HG02884 (cell line): ENCODE results near the gene TEN1.
A peak's percentile ranks its signal among the peaks of the same experiment; 100 is the strongest.

Source experiments
- ATAC-seq: cut with Tn5 transposase; IDR thresholded peaks from one replicate; pipeline ENCODE4 v1.9.1; 2021; ENCODE audit warnings: mild to moderate bottlenecking, moderate library complexity; ENCODE audit not compliant: unreplicated experiment

The TEN1 gene

DNA sequence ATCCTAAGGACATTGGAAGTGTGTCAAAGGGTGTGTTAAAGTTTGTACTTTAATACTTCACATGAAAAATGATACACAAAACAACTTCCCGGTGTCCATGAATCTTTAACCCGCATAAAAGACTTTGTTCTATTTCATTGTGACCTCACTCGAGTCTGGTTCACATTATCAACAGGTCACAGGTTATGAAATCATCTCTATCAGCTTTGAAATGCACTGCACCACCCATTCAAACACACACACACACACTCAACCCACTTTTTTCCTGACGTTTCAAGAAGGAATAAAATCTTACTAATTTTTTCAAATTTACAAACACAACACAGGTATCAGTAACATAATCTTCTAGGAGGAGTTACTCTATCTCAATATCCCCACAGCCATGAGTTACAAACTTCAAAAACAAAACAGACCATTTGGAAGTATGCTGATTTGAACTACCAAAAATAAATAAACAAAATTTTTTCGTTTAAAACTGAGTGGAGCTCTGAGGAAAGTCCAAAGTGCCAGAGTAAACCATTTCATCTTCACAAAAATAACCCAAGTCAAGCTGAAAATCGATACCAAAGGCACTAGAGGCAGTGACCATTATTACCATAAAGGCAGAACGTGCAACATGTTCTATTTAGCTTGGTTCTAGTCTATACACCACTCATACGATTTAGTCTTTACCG lies 2.7 kb upstream of the TEN1 start:
- ATAC-seq = no peak

DNA sequence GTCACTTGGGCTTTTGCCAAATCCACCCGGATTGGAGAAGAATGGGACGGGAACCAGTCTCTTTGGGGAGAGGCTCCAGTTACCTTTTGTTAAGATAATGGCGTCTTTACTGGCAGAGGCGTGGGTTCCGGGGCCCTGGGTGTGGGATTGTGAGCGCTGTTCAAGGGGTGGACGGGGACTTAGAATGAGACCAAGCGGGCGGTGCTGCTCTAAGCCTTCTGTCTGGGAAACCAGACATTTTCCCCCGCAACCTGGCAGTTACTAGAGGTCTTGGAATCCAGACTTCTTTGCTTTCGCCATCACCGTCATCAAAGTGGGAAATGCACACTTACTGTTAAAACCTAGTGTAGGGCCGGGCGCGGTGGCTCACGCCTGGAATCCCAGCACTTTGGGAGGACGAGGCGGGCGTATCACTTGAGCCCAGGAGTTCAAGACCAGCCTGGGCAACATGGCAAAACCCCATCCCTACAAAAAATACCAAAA lies 706 bp downstream of the TEN1 start:
- ATAC-seq = peak; percentile 10

DNA sequence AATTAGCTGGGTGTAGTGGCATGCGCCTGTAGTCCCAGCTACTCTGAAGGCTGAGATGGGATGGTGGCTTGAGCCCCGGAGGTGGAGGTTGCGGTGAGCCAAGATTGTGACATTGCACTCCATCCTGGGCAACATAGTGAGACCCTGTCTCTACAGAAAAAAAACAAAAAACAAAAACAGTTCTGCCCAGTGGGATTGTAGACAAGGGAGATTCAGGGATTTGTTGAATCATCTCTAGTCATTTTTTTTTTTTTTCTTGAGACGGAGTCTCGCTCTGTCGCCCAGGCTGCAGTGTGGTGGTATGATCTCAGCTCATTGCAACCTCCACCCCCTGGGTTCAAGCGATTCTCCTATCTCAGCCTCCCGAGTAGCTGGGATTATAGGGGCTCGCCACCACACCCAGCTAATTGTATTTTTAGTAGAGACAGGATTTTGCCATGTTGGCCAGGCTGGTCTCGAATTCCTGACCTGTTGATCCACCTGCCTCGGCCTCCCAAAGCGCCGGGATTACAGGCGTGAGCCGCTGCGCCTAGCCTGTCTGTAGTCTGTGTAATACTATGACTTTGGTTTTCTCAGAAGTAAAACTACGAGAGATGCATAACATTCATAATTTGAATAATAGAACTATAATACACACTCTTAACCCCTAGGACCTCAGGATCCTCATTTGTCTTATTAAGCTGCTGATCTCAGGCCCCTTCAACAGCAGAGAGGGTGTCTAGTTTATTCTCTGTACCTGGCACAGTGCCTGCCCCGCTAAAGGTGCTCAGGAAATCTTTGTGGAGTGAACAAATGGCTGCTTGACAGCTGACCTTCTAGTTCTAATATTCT lies 1.4 kb downstream of the TEN1 start:
- no peak for ATAC-seq

DNA sequence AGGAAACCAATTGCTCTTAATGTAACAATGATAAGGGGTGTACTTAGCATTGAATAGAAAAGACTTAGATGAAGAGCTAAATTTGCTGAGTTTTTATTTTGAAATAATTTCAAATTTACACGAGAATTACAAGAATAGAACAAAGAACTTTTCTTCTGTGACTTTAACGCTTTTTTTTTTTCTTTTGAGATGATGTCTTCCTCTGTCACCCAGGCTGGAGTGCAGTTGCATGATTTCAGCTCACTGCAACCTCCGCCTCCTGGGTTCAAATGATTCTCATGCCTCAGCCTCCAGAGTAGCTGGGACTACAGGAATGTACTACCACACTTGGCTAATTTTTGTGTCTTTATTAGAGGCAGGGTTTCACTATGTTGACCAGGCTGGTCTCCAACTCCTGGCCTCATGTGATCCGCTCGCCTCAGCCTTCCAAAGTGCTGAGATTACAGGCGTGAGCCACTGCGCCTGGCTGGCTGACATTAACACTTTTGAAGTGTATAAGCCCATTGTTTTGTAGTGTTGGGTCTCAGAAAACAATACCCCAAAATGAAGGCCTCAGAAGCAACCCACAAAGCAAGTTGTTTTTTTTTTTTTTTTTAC lies 2.1 kb downstream of the TEN1 start:
- no peak for ATAC-seq

DNA sequence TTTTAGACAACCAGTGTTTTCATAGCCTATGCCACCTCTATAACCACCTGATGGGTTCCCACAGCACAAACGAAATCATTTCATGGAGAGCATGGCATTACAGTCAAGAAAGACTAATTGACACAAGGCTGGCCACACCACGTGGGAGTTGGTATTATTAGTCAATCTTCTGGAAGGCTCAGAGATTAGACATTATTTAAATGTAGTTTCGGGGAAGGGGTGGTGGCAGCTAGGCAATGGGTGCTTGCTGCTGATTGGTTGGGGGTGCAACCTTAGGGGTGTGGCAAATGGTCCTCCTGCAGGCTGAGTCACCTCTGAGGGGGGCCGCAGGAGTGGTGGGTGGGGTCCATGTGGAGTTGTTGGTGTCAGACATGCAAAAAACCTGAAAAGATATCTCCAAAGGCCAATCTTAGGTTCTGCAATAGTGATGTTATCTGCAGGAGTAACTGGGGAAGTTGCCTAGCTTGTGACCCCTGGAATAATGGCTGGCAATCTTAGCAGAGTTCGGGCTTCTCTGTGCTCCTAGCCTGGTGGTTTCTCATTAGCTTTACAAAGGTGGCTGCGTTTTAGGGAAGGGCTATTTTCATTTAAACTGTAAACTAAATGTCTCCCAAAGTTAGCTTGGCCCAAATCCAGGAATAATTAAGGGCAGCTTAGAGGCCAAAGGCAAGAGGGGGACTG lies 4.6 kb downstream of the TEN1 start:
- ATAC-seq = no peak

DNA sequence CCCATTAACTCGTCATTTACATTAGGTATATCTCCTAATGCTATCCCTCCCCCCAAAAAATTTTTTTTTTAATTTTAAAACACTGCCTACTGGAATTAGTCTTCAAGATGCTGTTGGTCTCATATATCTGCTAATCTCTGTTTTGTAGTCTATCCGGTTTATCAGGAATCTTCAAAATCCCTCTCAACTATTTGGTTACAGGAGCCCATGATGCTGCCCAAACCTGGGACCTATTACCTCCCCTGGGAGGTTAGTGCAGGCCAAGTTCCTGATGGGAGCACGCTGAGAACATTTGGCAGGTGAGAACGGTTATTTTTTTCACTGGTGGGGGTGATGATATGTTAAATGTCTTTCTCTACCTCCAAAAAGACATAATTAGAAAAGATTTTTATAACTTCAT lies 6.9 kb downstream of the TEN1 start:
- no peak for ATAC-seq

DNA sequence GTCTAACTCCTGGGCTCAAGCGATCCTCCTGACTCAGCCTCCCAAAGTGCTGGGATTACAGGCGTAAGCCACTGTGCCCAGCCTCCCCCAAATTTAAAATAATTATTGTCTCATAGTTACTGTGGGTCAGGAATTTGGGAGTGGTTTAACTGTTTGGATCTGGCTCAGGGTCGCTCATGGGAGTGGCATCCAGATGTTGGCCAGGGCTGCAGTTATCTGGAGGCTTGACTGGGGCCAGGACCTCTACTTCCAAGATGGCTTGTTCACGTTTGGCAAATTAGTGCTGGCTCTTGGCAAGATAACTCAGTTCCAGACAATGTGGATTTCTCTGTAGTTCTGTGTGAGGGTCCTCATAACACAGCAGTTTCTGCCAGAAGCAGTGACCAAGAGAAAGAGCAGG lies 8.0 kb downstream of the TEN1 start:
- ATAC-seq = no peak

DNA sequence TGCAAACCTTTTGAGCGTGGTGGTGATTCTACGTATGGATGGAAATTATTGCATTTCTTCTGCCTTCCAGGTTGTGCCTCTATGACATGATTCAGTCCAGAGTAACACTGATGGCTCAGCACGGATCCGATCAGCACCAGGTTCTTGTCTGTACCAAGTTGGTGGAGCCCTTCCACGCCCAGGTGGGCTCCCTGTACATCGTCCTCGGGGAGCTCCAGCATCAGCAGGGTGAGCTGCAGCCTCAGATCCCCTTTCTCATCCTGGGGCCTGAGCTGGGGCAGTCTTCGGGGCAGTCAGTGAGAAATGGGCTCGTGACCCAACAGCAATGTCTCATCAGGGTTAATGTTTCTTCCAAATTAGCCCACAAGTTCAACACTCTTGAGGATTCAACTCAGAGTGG lies 12.4 kb downstream of the TEN1 start:
- no peak for ATAC-seq

DNA sequence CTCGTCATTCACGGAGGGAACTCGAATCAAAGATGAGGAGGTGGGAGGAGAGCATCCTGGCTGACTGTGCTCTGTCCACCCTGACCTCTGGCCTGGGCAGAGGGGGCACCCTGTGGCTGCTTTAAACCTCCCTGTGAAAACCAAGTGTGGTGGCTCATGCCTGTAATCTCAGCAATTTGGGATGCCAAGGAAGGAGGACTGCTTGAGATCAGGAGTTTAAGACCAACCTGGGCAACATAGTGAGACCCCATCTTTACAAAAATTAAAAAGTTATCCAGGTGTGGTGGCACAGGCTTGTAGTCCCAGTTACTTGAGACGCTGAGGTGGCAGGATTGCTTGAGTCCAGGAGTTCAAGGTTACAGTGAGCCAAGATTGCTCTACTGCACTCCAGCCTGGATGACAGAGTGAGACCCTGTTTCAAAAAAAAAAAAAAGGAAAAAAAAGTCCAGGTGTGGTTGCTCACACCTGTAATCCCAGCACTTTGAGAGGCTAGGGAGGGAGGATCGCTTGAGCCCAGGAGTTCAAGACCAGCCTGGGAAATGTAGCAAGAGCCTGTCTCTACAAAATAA lies 15.8 kb downstream of the TEN1 start:
- ATAC-seq = no peak

DNA sequence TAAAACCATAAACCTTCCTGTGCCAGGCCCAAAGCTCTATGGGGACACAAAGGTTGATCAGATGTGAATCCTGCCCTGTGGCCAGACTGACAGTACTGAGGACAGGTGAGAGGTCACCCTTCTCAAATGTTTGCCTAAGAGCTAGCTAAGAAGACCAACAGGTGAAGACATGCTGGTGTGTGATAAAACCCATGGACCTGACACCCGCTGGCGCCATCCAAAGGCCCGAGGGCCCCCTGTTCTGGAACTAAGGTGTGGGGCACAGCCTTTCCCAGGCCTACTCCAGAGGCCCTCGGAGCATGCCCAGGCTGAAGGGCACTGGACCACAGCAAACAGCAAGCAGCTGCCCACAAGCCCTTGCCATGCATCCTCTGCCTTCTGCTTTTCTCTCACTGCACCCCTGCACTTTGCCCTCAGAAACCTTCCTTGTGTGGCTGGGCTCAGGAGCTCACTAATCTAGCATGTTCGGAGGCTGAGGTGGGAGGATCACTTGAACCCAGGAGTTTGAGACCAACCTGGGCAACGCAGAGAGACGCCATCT lies 16.4 kb downstream of the TEN1 start:
- ATAC-seq = no peak

DNA sequence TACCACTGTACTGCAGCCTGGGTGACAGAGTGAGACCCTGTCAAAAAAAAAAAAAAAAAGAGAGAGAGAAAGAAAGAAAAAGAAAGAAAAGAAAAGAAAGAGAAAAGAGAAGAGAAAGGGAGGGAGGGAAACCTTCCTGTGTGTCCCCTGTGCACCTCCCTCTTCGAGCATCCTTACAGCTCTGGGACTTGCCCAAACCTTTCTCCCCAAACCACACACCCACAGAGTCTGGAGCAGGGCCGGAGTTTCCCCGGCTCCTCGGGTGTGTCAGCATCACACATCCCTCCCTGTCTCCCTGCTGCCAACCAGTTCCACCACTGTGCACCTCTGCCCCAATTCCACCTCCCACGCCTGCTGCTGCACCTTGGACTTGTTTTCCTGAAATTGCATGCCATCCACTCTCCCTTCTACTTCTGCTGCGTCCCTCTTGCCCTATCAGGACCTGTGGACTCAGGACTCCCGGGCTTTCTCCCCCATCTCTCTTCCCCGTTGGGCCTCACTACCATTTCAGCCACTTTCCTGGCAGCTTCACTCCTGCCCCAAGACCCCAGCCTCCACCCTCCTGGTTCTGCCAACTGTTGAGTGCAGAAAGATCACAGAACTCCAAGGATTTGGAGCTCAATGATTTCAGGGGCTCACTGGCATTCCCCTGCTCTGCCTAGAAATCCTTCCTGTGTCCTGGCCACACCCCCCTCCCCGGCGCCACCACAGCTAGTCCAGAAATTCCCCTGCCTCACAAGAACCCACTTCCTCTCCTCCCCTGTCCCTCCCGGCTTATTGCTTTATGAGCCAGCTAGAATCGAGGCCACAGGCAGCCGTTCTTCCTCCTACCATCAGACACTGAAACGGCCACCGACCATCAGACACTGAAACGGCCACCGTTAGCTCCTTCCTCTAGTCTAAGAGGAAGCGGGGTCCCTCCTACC lies 17.9 kb downstream of the TEN1 start:
- no peak for ATAC-seq

DNA sequence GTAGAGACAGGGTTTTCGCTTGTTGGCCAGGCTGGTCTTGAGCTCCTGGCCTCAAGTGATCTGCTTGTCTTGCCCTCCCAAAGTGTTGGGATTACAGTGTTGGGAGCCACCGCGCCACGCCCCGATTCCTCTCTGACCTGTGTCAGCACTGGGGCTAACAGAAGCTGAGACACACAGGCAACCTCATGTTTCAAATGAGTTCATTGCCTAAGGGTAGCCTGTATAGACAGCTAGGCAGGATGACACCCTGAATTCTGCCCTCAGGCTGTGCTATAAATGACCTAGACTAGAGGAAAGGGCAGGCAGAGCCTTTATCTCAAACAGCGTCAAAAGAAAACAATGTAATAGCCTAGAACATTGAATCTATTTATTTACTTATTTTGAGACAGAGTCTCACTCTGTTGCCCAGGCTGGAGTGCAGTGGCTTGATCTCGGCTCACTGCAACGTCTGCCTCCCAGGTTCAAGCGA lies 19.3 kb downstream of the TEN1 start:
- ATAC-seq = no peak

DNA sequence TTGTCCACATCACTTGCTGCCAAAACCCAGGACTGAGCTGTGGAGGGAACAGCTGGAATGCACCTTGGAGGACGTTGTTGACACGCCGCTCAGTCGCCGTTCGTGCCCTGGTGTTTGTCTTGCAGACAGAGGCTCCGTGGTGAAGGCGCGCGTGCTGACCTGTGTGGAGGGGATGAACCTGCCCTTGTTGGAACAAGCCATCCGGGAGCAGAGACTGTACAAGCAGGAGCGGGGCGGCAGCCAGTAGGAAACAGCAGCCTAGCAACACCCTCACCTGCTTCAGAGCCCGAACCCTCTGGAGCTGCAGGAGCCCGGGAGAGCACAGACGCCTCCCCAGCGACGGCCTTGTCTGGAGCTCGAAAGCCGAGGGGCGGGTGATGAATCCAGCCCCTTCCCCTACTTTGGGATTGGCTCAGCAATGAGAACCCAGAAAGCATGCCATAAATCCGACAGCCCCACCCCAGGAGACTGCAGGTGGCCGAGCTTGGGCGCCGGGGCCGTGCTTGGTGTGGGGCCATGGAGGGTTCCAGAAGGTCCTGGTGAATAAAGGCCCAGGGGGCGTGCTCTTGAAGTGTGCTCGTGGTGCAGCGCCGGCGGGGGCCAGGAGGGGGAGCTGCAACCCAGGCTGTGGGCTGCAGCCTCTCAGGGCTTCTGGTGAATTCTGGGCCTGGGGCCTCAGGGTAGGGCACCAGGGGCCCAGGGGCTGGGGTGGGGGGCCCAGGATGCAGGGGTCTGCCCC lies 21.1 kb downstream of the TEN1 start:
- no peak for ATAC-seq

DNA sequence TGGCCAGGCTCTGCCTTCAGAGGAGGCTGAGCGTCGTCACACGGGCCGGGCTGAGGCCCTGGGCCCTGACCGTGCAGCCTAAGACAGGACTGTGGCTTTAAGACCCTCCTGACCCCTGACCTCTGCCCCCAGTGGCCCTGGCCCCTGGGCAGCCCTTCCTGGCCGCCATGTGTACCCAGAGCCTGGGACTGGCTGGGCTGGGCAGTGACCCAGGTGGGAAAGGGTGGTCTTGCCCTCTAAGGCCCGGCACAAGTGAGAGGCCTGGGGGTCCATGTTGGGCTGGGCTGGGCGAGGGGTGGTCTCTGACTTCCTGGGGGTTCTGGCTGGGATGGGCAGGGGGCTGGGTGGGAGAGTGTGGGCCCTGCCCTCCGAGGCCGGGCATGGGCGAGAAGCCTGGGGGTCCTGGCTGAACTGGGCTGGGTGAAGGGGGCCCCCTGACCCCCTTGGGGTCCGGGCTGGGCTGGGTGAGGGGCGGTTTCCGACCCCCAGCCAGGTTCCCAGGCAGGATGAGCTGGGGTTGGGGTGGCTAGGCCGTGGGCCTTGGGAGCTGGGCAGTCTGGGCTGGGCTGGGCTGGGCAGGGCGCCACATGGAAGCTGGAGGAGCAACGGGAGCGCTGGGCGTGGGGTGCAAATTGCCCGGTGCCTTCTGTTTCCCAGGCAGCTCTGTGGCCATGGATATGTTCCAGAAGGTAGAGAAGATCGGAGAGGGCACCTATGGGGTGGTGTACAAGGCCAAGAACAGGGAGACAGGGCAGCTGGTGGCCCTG lies 21.9 kb downstream of the TEN1 start, which contains the start of gene CDK3:
Gene CDK3, plus strand, starts transcription at position 101 of the 767 bp plus-strand sequence. Its CDS starts 571 bp downstream, at position 672.
- ATAC-seq = no peak

DNA sequence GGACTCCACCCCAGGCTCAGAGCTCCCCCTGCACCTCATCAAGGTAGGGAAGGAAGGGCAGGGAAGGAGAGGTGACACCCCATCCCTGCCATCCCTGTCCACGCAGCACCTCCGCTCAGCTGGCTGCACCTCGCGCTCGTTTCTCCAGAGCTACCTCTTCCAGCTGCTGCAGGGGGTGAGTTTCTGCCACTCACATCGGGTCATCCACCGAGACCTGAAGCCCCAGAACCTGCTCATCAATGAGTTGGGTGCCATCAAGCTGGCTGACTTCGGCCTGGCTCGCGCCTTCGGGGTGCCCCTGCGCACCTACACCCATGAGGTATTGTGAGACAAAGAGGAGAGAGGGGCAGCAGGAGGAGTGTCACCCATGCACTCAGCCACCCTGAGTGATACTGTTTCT lies 23.1 kb downstream of the TEN1 start:
- ATAC-seq = no peak

DNA sequence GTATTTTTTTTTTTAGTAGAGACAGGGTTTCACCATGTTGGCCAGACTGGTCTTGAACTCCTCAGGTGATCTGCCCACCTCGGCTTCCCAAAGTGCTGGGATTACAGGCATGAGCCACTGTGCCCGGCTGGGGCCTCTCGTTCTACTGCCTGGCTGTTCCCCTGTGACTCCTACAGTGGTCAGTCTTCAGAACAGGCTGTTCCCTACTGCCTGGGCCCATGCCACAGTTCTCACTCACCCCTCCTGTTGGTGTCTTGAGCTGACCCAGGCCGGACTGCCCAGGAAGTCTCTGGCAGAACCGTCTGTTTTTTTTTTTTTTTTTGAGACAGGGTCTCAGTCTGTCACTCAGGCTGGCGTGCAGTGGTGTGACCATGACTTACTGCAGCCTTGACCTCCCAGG lies 24.9 kb downstream of the TEN1 start:
- no peak for ATAC-seq

DNA sequence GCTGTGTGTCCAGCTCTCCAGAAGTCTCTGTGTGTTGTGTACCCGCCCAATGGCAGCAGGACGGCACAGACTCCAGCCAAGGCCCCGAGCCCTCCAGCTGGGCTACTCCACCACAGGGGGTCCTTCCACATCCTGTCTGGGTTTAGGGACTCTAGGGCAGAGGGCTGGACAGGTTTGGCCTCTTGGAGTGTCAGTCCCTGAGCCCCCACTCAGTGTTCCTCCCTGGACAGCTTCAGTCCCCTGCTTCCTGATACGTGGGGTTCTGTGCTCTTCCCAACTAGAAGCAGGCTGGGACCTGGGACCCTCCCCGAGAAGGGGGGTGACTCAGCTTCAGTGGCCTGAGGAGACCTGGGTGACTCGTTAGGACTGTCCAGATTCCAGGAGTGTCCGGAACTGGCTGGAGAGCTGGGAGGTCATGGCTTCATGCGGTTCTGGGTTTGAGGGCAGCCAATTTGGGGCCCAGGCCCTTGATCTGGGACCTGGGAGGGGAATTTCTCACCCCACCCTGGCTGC lies 25.8 kb downstream of the TEN1 start:
- no peak for ATAC-seq
